Nephron progenitor cell (in vitro differentiated cells): ENCODE results near the gene COMMD1.

Source experiments
- DNase-seq: peaks from one replicate; pipeline ENCODE4 v3.0.0; 2021
- H3K27ac Mint-ChIP-seq: 2 replicates; pipeline ENCODE4 v1.8.0; 2021; ENCODE audit warnings: mild to moderate bottlenecking, moderate library complexity, mixed read lengths
- H3K27me3 Mint-ChIP-seq: 2 replicates; pipeline ENCODE4 v1.8.0; 2021; ENCODE audit warnings: mild to moderate bottlenecking, low read depth, mixed read lengths; ENCODE audit not compliant: poor library complexity
- H3K36me3 Mint-ChIP-seq: 2 replicates; pipeline ENCODE4 v1.8.0; 2021; ENCODE audit warnings: low read depth, mixed read lengths
- H3K4me1 Mint-ChIP-seq: 2 replicates; pipeline ENCODE4 v1.8.0; 2021; ENCODE audit warnings: mixed read lengths
- H3K4me3 Mint-ChIP-seq: 2 replicates; pipeline ENCODE4 v1.8.0; 2021; ENCODE audit warnings: mild to moderate bottlenecking, moderate library complexity, mixed read lengths
- H3K9me3 Mint-ChIP-seq: 2 replicates; pipeline ENCODE4 v1.8.0; 2021; ENCODE audit warnings: mild to moderate bottlenecking, moderate library complexity, mixed read lengths
- CTCF ChIP-seq: fragments of 200-600 bp; sonication (generic); IDR thresholded peaks from 2 replicates; pipeline ENCODE4 v1.5.0; 2021; ENCODE audit warnings: antibody characterized with exemption

COMMD1 gene

GRCh38 chr2:62054029-62054791 is 148.7 kb downstream of the COMMD1 start:
- Mint-ChIP-seq H3K9me3 (no peaks in the 10 kb centered on the region), H3K27ac (no peak overlapping the region)
- TF ChIP-seq CTCF: no peak

GRCh38 chr2:62054916-62055450 is 149.5 kb downstream of the COMMD1 start:
- H3K4me3 Mint-ChIP-seq: no peak overlapping the region
- TF ChIP-seq CTCF: no peak
- no peaks in the 10 kb centered on the region for H3K27me3 Mint-ChIP-seq
- peaks cover 6% of the 10 kb centered on the region for H3K4me1 Mint-ChIP-seq
- no peaks in the 10 kb centered on the region for H3K36me3 Mint-ChIP-seq
- no peak overlapping the region for H3K27ac Mint-ChIP-seq
- DNase-seq: no peak
- no peaks in the 10 kb centered on the region for H3K9me3 Mint-ChIP-seq

More at GRCh38 chr2:62054029-62054791, 148.7 kb downstream of the COMMD1 start:
- Mint-ChIP-seq H3K4me1 (peaks cover 6% of the 10 kb centered on the region), H3K27me3 (no peaks in the 10 kb centered on the region), H3K4me3 (no peak overlapping the region), H3K36me3 (no peaks in the 10 kb centered on the region)
- no peak for DNase-seq

GRCh38 chr2:62055724-62056336 is 150.4 kb downstream of the COMMD1 start:
- no peaks in the 10 kb centered on the region for H3K36me3 Mint-ChIP-seq
- no peak overlapping the region for H3K4me3 Mint-ChIP-seq
- H3K27me3 Mint-ChIP-seq: no peaks in the 10 kb centered on the region
- DNase-seq: no peak
- no peak overlapping the region for H3K27ac Mint-ChIP-seq
- H3K9me3 Mint-ChIP-seq: no peaks in the 10 kb centered on the region
- no peaks in the 10 kb centered on the region for H3K4me1 Mint-ChIP-seq
- TF ChIP-seq CTCF: no peak

- Mint-ChIP-seq H3K27ac (no peak overlapping the region), H3K4me3 (no peak overlapping the region), H3K36me3 (no peaks in the 10 kb centered on the region), H3K4me1 (no peaks in the 10 kb centered on the region), H3K27me3 (no peaks in the 10 kb centered on the region), H3K9me3 (no peaks in the 10 kb centered on the region)
- no peak for TF ChIP-seq CTCF
- no peak for DNase-seq
Measured at GRCh38 chr2:62056341-62056740, 150.9 kb downstream of the COMMD1 start.

- H3K27ac Mint-ChIP-seq: no peak overlapping the region
- TF ChIP-seq CTCF: no peak
- H3K36me3 Mint-ChIP-seq: no peaks in the 10 kb centered on the region
- no peak for DNase-seq
- no peak overlapping the region for H3K4me3 Mint-ChIP-seq
- no peaks in the 10 kb centered on the region for H3K9me3 Mint-ChIP-seq
- H3K27me3 Mint-ChIP-seq: no peaks in the 10 kb centered on the region
- H3K4me1 Mint-ChIP-seq: no peaks in the 10 kb centered on the region
Measured at GRCh38 chr2:62065243-62065642, 159.8 kb downstream of the COMMD1 start.
